Adrenal gland (tissue), 12 donors: ENCODE results near the gene BCL3. TPM values are rescaled to one million over a fixed set of nuclear protein-coding genes. Genes with fewer than 3 reads are reported as not detected.
"Not testable (repeated sequence)": the region's sequence is repeated elsewhere in the genome, so short reads cannot be mapped to it uniquely, and the experiment has no call there.

ENCODE experiments used
- DNase-seq, 7 donors: peaks; one replicate each; pipeline ENCODE4 v3.0.0-alpha.2; 2019 to 2020
- H3K27ac ChIP-seq, 5 donors: fragments of 200-600 bp; sonication (generic) in 4 of 5; 1 replicate in 3 of 5; 2 replicates in 2 of 5; pipeline versions ENCODE4 v1.5.1 to v1.8.0; 2016 to 2020; ENCODE audit warnings: mild to moderate bottlenecking in 1 of 5
- H3K27me3 ChIP-seq: fragments of 200-600 bp; 2 replicates; pipeline ENCODE4 v1.8.0; 2021
- H3K36me3 ChIP-seq, 2 donors: fragments of 200-600 bp; replicated peaks in 1 of 2; 1 replicate in 1 of 2; 2 replicates in 1 of 2; pipeline versions ENCODE4 v1.5.1 to v1.8.0; 2018 to 2022
- H3K4me1 ChIP-seq, 2 donors: fragments of 200-600 bp; replicated peaks in 1 of 2; 1 replicate in 1 of 2; 2 replicates in 1 of 2; pipeline versions ENCODE4 v1.5.1 to v1.8.0; 2018 to 2021
- H3K4me3 ChIP-seq, 4 donors: fragments of 200-600 bp; sonication (generic) in 3 of 4; one replicate each; pipeline ENCODE4 v1.5.1; 2016 to 2018
- H3K9me3 ChIP-seq, 3 donors: fragments of 200-600 bp; sonication (generic) in 1 of 3; replicated peaks in 1 of 3; 1 replicate in 2 of 3; 2 replicates in 1 of 3; pipeline versions ENCODE4 v1.5.1 to v1.8.0; 2016 to 2021
- CTCF ChIP-seq, 6 experiments: fragments of 450-650 bp in 4 of 6; fragments of 200-600 bp in 2 of 6; sonication (generic) in 1 of 6; IDR thresholded peaks; 1 replicate in 5 of 6; 2 replicates in 1 of 6; pipeline versions ENCODE4 v1.5.1 to v1.8.0; 2016 to 2021; ENCODE audit warnings: antibody characterized with exemption in 6 of 6, mild to moderate bottlenecking in 2 of 6, moderate library complexity in 1 of 6
- POLR2A ChIP-seq, 2 donors: fragments of 450-650 bp; IDR thresholded peaks; one replicate each; pipeline ENCODE4 v1.6.1; 2017; ENCODE audit warnings: antibody characterized with exemption in 2 of 2, mild to moderate bottlenecking in 2 of 2, moderate library complexity in 1 of 2
- WGBS, 4 donors: extraction: QIAGEN DNeasy Blood & Tissue Kit in 2 of 4; methylation state at CpG; one replicate each; pipeline versions ENCODE4 v1.1.5 to v1.1.7; 2013 to 2017; 5-methylcytosine and 5-hydroxymethylcytosine counted together
- intact Hi-C, 2 donors: fragments of 100-400 bp; cut with DNase I; formaldehyde crosslinking; loops; one replicate each; pipeline versions ENCODE4 v1.14.1 to v1.15.0; 2022 to 2023
- polyA plus RNA-seq, 3 donors: library from polyadenylated mRNA; stranded (reverse); fragments of 200-250 nt in 2 of 3; fragments of 350-450 nt in 1 of 3; fragmentation: Illumina TruSeq in 1 of 3; extraction: RNeasy Lipid Tissue Mini Kit (QIAGEN cat#74804) in 1 of 3; gene quantifications; one replicate each; pipeline ENCODE4 v1.2.3, GENCODE V29; 2013 to 2014
- total RNA-seq, 9 donors: library from RNA; depleted of rRNA in 4 of 9; stranded (reverse); fragments of >200 nt in 4 of 9; fragments of 120-200 nt in 1 of 9; fragmentation: NEBNext Ultra II Directional in 1 of 9; extraction: Animal tissue kit (Norgen Biotek cat#: 25700) in 1 of 9; gene quantifications; one replicate each; pipeline versions ENCODE4 v1.1.0 to v1.2.4, GENCODE V29; 2013 to 2023
- donor health status: healthy with polysubstance abuse.
- donor health status: Bipolar disorder and iron deficiency.
- donor health status: DM: yes; HTN: yes; CAD: no.
- donor health status: DM: no; HTN: no; CAD: no.
- donor health status: DM: no; HTN: no; CAD: no.
- donor health status: DM: yes; HTN: yes; CAD: no.

Gene BCL3
- total and polyA plus RNA-seq, 12 donors: 1.00 to 120 (median 46.7) TPM

- DNase-seq: no peak
- Histone ChIP-seq H3K9me3 (no peaks in the 10 kb centered on the region), H3K36me3 (no peaks in the 10 kb centered on the region), H3K27me3 (no peaks in the 10 kb centered on the region), H3K27ac (no peak overlapping the region), H3K4me3 (no peak overlapping the region), H3K4me1 (peaks cover 0 to 8% of the 10 kb centered on the region in 2 donors)
- WGBS, 4 donors: 86 to 95% (median 89%) methylated on average over 4 to 6 of the region's 6 CpGs
- TF ChIP-seq POLR2A (IDR thresholded peaks at IDR 0.05): no peak
- TF ChIP-seq CTCF (IDR thresholded peaks at IDR 0.05): no peak
- intact Hi-C loops: no loop called here
Observed at GRCh38 chr19:44706506-44707236, 41.8 kb upstream of the BCL3 start.

GRCh38 chr19:44707794-44708193, 40.7 kb upstream of the BCL3 start:
- no peak for DNase-seq
- intact Hi-C loops: no loop called here
- H3K9me3 ChIP-seq: no peaks in the 10 kb centered on the region
- WGBS, 4 donors: 93 to 96% (median 95%) methylated on average over 4 to 20 of the region's 20 CpGs
- peaks cover 0 to 8% of the 10 kb centered on the region in 2 donors for H3K4me1 ChIP-seq
- no peaks in the 10 kb centered on the region for H3K36me3 ChIP-seq
- H3K4me3 ChIP-seq: no peak overlapping the region
- TF ChIP-seq POLR2A (IDR thresholded peaks at IDR 0.05): no peak
- no peak for TF ChIP-seq CTCF (IDR thresholded peaks at IDR 0.05)
- H3K27me3 ChIP-seq: no peaks in the 10 kb centered on the region
- H3K27ac ChIP-seq: no peak overlapping the region

GRCh38 chr19:44708940-44709339, 39.6 kb upstream of the BCL3 start:
- no peak overlapping the region for H3K27ac ChIP-seq
- intact Hi-C loops: no loop called here
- no peaks in the 10 kb centered on the region for H3K27me3 ChIP-seq
- no peak overlapping the region for H3K4me3 ChIP-seq
- WGBS, 4 donors: 73 to 88% (median 85%) methylated on average over 1 to 5 of the region's 5 CpGs
- no peak for DNase-seq
- H3K9me3 ChIP-seq: no peaks in the 10 kb centered on the region
- H3K36me3 ChIP-seq: no peaks in the 10 kb centered on the region
- TF ChIP-seq CTCF (IDR thresholded peaks at IDR 0.05): no peak
- TF ChIP-seq POLR2A (IDR thresholded peaks at IDR 0.05): no peak
- H3K4me1 ChIP-seq: peaks cover 0 to 8% of the 10 kb centered on the region in 2 donors

- H3K9me3 ChIP-seq, H3K27me3 ChIP-seq, H3K36me3 ChIP-seq, intact Hi-C loops, H3K4me1 ChIP-seq, H3K4me3 ChIP-seq, DNase-seq: not testable (repeated sequence)
- 25 to 73% (median 64%) methylated on average over 2 to 4 of the region's 4 CpGs for WGBS, 4 donors
- peak overlapping the region in 2 of 5 donors; percentile 21 to 40 for H3K27ac ChIP-seq
Observed at GRCh38 chr19:44709434-44710266, 38.9 kb upstream of the BCL3 start.
